CD4-positive, alpha-beta T cell treated with Interleukin-17A for 4 hours (primary cell): ENCODE results near the gene C10orf90.

Experiments
- DNase-seq: peaks from one replicate; pipeline ENCODE4 v3.0.0-alpha.2; 2020; ENCODE audit warnings: mixed read lengths

C10orf90 gene

DNA sequence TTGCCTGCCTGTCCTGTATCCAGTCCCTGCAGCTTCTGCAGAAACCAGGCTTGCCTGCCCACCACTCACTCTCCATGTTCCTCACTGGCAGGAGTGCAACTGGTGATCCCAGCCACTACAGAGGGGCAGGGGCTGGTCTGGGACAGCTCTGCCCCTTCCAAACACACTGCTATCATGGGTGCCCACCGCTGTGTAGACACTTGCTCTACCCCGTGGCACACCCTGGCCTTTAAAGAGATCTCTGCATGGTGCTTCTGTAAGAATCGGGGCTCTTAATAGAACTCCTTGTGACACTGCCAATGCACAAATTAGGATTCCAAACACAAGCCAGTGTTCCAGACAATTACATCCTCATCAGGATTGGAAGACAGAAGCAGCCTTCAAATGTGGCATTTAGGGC, 41.7 kb downstream of the C10orf90 start:
- no peak for DNase-seq

DNA sequence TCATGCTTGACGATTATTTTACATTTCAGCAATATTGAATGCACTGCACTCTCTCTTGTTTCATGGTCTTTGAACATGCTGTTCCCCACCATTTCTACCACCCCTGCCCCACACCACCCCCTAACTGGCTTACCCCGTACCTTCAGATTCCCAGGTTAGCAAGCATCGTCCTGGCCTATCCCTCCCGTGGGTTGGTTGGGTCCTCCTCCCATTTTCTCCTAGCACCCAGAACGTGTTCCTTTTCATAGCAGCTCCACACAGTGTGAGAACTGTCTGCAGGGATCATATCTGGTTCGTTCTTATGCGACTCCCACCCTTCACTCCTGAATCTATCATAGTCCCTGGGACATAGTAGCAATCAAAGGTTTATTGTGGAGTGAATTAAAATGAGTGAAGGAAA, 48.6 kb downstream of the C10orf90 start:
- DNase-seq = no peak

DNA sequence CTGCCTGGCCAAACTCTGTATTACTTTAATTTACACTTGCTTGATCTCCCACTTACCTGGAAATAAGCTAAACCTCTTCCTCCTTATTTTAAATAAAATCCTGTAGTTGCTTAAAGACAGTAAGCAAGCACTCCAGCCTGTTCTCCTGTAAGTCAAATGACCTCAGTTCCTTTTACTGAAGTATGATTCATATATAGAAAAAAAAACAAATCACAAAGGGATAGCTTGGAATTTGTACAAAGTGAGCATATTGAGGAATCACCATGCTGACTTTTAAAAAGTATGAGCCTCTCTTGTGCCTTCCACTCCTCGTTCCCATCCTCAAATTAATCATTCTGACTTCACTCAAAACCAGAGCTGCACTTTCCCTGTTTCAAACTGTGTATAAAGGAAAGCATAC, 52.0 kb downstream of the C10orf90 start:
- no peak for DNase-seq

DNA sequence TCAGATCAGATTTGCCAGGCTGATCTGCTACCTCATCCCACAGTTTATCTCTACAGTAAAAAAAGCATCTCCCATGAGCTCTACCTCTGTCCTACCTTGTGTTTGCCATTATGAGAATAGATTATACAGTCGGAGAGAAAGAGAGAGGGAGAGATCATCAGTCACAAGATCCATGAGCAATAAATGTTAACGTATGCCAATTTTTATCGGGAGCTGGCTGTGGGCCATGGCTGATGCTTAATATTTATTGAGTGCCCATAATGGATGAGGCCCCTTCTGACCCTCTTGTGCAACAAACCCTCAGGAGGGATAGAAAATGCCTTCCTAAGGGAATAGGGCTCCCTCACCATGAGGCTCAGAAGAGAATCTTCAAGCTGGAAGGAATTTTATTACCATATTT, 52.8 kb downstream of the C10orf90 start:
- no peak for DNase-seq

DNA sequence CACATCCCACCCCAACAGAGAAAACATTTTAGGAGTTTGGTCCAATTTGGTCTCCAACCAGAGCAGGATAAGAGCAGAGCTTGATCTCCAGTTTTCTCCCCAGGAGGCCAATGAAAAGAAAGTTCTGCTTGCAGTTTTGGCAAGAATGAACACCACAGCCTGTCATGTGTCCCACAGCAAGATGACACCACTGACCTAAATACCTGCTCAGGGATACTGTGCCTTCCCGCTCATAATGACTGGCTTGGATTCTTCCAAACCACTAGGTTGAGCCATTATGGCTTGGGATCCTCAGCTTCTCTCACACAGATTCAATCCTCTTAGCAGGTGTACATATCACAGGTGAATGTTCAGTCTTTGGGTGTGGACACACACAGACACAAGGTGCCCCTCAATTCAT, 53.3 kb downstream of the C10orf90 start:
- DNase-seq = no peak

DNA sequence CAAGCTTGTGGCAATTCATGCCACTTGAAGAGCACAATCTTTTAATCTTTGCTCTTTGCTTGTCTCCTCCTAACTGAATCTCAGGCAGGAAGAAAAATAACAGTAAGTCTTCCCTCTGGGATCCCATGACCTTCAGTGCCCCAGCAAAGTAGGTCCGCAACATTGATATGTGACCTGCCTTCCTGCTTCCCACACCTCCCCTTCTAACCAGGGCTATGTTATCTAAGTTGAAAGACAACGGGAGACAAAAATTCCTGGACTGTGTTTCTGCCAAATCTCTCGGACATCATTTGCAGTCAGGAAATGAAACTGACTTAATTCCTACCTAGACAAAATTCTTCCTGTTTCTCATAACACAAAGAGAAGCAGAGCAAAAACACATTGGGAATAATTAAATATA, 53.8 kb downstream of the C10orf90 start:
- no peak for DNase-seq

DNA sequence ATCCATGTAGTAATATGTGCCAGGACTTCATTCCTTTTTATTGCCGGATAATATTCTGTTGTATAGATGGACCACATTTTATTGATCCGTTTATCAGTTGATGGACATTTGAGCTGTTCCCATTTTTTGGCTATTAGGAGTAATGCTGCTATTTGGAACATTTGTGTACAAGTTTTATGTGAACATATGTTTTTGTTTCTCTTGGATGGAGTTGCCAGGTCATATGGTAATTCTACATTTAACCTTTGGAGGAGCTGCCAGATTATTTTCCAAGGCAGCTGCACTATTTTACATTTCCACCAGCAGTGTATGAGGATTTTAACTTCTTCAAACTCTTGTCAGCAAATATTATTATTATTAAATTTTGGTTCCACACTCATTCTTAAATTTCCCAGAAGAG, 59.2 kb downstream of the C10orf90 start:
- DNase-seq = no peak

DNA sequence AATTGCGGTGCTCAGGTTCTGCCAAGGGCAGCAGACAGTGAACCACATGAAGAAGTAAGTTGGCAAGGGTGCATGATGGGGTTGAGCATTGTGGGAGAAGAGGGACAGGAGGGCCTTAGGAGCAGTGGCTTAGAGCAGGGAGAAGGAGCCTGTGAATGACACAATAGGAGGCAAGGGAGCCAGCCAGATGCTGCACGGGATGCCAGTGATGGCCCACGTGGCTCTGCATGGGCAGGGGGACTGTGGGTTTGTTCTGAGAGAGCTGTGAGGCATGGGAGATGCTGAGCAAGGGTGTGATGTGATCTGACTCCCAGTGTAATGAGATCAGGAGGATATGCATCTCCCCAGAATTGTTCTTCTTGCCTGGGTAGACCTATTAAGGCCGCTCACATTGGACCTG, 60.9 kb downstream of the C10orf90 start:
- DNase-seq = no peak

DNA sequence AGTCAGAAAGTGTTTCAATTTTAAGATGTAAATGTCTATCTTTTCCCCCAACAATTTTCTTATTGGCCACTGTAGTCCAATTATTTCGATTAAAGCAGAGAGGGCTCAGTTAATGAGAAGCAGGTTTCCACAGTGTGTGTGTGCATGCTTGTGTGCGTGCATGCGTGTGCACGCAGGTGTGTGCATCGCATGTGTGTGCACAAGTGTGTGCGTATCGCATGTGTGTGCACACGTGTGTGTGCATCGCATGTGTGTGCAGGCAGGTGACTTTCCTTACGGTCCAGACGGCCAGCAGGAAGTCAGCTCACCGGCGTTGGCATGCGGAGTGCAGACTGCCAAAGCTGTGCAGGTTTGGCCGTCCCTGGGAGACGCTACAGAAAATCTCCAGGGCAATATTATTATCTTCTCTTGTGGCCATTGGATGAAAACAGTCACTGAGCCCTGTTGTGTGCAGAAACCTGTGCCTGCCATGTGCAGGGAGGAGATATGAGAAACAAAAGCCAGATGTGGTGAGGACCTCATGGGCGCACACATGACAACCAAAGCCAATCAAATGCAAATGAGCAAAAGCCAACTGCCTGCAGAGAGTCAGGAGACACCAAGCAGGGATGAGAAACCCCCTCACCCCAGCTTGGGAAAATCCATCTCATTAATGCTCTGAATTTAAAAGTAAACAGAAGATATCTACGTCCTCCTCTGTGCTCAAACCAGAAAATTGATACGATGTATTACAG, 70.4 kb downstream of the C10orf90 start:
- DNase-seq = no peak

DNA sequence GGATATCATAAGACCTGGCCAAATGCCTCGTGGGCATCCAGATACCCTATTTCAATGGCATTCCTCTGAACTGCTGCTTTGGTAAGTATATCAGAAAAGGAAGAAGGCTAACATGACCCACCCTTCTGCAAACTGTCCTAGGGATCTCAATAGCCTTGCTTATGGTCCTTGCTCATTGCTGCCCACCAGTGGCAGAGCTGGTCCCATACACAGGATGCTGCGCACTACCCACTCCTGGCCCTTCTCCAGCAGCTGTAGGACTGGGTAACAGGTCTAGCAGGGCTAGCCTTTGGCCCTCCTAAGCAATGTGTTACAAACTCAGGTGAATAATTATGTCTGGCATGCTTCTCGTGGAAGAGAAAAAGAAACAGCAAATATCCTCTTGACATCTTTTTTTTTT, 72.5 kb downstream of the C10orf90 start:
- DNase-seq = no peak

DNA sequence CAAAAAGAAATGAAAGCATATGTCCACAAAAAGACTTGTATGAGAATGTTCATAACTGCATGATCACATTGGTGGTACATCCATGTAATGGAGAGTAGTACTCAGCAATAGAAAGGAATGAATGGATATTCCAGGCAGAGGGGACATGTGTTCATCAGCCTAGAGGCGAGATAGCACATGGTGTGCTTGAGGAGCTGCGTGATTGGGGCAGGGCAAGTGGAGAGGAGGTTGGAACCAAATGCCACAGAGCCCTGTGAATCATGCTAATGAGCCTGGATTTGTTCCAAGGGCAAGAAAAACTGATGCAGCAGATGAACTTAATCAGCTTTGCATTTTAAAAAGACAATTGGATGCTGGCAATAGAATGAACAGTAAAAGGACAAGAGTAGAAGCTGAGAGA, 73.3 kb downstream of the C10orf90 start:
- DNase-seq = no peak

DNA sequence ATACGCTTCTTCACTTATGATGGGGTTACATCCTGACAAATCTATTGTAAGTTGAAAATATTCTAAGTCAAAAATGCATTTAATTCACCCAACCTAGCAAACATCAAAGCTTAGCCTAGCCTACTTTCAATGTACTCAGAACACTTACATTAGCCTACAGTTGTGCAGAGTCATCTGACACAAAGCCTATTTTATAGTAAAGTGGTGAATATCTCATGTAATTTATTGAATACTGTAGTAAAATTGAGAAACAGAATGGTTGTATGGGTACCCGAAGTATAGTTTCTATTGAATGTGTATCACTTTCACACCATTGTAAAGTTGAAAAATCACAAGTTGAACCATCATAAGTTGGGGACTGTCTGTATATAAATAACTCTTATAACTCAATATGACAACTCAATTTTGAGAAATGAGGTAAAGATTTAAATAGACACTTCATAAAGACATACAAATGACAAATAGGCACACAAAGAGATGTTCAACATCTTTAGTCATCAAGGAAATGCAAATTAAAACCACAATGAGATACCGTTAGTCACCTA, 73.9 kb downstream of the C10orf90 start:
- no peak for DNase-seq

DNA sequence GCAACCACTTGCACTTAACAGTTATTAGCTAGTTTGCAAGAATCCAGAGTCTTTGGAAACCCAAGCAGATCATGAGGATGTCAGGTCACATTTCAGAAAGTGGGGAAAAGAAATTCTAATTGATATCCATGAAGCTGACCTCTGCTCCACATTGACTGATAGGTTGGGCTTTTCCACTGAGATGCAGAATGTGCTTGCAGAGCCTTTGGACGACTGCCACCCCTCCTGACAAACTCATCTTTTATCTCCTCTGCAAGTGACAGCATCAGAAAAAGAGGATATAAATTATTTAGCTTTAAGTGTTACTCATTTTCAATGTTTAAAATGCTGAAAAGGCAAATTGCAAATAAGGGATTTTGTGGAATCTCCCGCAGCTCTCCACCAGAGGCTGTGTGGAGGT, 75.3 kb downstream of the C10orf90 start:
- DNase-seq = no peak

DNA sequence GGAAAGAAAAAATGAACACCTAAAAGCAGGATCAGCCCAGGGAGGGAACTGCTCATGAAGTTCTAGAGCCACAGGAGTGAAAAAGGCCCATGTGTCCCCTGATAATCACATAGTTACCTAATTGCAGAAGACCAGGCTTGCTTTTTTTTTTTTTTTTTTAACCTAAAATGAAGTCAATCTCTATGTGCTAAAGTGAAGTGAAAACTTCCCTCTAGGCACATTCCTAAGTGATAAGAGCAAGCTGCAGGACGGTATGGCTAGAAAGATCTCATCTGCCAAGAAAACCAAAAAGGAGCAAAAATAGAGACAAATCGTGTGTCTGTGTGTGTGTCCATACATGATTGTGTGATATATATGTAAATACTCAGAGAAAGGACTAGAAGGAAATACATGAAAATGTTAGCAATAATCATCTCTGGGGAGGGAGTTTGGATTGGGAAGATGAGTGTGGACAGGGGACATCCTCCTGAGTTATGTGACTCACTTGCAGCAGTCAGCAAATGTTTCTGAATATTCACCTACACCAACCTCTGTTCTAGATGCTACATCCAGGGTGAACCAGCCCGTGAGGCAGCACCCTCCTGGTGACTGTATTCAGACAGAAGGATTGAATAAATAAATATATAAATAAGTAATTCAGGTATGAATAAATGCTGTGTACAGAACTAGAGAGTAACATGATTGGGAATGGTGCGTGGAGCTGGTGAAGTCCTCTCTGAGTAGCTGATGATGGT, 76.4 kb downstream of the C10orf90 start:
- DNase-seq = no peak

DNA sequence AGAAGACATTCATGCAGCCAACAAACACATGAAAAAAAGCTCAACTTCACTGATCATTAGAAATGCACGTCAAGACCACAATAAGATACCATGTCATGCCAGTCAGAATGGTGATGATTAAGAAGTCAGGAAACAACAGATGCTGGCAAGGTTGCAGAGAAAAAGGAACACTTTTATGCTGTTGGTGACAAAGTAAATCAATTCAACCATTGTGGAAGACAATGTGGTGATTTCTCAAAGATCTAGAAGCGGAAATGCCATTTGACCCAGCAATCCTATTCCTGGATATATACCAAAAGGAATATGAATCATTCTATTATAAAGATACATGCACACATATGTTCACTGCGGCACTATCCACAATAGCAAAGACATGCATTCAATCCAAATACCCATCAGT, 77.6 kb downstream of the C10orf90 start:
- DNase-seq = no peak

DNA sequence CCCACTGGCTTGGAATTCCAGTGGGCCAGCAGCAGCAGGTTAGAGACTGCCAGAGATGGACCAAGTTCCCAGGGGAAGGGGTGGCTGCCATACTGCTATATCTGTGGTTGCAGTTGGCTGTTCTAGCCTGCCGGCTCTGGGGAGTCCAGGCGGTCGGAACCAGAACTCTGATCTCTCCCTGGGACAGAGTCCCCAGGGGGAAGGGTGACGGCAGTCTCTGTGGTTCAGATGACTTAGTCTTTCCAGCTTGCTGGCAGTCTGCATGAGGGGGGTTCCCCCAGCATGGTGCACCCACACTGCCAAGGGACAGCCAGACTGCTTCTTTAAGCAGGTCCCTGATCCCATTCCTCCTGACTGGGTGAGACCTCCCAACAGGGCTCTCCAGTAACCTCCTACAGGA, 82.5 kb downstream of the C10orf90 start:
- DNase-seq = no peak

DNA sequence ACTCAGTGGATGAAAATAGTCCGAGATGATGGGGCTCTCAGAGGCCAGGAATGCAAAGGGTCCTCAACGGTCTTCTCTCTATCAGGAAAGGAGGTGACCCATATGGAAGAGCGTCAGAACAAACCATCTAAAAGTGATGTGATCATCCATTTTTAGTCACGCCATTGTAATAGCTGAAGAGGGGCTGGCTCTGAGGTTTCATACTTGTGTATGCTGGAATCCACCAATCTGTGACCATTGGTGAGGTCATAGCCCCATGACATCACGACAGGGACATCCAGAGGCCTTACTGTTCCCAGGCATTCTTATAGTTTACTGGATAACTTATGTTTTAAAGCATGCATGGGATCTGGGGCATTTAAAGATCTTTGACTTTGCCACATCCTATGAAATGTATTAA, 83.6 kb downstream of the C10orf90 start:
- DNase-seq = no peak

DNA sequence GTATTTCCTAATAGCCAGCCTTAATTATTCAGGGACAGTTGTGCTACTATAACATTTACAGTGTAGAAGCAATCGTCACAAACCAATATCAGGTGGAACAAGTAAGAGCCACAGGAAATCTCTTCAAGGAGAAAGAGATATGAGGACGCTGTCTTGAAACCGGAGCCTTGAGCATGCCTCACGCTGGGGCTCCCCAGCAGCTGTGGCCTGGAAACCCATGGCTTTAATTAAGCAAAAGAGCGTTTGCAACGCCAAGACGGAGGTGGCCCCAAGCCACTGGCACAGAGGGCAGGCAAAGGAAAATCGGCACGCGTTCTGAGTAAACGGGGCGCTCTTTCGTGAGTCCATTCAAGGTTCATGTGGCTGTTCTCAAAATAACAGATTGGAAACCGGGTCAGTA, 84.4 kb downstream of the C10orf90 start:
- DNase-seq = no peak

DNA sequence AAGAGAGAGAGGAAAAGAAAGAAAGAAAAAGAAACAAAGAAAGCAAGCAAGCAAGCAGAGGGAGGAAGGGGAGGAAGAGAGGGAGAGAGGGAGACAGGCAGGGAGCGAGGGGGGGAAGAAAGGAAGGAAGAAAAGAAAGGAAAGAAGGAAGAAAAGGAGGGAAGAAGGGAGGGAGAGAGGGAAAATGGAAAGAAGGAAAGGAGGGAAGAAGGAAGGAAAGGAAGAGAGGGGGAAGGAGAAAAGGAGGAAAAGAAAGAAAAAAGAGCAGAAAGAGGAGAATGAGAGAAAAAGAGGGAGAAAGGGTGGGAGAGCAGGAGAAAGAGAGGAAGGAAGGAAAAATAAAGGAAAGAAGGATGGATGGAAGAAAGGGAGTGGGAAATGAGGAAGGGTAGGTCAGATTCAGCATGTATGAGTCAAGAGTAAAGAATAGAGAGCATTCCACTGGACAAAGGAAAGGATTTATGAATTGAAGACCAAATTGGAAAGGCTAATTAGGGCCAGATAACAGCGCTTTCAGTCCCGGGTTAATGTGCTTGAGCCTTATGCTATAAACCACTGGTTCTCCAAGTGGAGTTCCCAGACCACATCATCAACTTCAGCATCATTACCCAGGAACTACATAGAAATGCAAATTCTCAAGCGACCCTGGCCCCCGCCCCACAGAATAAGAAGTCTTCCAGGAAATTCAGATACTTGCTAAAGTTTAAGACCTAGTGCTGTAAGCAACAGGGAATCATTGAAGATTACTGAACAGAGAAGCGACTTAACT, 85.1 kb downstream of the C10orf90 start:
- no peak for DNase-seq

DNA sequence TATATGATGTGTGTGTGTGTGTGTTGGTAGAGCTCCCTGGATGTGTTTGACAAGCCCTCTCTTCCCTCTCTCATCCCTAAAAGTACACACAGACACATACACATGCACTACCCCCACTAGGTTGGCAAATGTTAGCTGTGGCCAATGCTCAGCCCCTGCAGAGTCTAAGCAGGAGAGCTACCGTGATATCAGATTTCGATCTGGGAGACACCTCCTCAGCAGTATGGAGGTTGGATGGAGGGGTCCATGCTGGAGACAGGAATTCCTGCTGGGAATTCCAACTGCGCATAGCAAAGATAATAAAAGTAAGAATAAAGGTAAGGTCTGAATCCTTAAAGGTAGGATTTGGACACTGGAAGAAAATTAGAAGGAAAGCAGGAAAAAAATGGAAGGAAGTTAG, 85.7 kb downstream of the C10orf90 start:
- no peak for DNase-seq

DNA sequence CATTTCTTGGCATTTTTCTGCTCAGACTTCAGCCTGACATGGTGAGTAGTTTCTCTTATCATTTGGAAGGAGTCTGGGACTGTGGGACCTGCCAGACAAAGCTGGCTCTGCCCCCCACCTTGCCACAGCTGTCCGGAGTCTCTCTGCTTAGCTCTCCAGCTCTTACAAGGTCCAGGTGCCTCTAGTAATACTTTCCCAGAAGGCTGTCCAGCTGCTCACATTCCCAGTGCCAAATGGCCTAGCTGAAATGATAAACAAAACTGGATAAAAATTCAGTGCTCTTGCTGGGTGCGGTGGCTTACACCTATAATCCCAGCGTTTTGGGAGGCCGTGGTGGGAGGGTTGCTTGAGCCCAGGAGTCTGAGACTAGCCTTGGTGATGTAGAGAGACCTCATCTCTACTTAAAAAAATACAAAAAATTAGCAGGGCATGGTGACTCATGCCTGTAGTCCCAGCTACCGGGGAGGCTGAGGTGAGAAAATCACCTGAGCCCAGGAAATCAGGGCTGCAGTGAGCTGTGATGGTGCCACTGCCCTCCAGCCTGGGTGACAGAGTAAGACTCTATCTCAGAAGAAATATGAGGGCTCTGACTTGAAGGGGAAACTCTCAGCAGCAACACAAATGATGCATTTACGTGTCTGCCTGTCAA, 86.8 kb downstream of the C10orf90 start:
- DNase-seq = no peak

DNA sequence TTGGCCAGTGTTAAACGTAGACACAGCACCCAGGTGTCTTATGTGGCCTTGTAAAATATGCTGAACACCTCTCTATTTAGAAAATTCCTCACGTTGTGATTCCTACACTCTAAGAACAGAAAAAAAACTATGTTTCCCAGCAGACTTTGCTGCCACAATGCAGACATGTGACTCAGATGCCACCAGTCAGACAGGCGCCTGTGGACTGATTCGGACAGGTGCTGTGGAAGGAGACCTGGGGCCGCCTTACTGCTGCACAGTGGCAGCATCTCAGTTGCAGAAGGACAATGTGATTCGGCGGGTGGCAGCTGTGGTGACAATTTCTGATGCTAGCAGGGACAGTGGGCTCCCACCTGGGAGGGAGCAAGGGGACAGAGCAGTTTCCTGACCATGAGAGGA, 88.8 kb downstream of the C10orf90 start:
- no peak for DNase-seq
